ENCODE data around the gene OPHN1.

- TF ChIP-seq CTCF (IDR thresholded peaks at IDR 0.05) (no peak), POLR2A (IDR thresholded peaks at IDR 0.05) (no peak), EP300 (IDR thresholded peaks at IDR 0.05; ENCODE audit: low read depth) (no peak), POLR2AphosphoS5 (IDR thresholded peaks at IDR 0.05) (no peak)
Measured at GRCh38 chrX:68464796-68465195, 31.5 kb upstream of the OPHN1 start.
